NCI-H187 treated with DMSO at 0.1 percent for 48 hours (cell line): ENCODE results near the gene LYAR.
A peak's percentile ranks its signal among the peaks of the same experiment; 100 is the strongest.

Experiments
- DNase-seq: peaks from one replicate; lab custom pipeline; 2025; lab: John Stamatoyannopoulos, UW

LYAR gene, protein sequence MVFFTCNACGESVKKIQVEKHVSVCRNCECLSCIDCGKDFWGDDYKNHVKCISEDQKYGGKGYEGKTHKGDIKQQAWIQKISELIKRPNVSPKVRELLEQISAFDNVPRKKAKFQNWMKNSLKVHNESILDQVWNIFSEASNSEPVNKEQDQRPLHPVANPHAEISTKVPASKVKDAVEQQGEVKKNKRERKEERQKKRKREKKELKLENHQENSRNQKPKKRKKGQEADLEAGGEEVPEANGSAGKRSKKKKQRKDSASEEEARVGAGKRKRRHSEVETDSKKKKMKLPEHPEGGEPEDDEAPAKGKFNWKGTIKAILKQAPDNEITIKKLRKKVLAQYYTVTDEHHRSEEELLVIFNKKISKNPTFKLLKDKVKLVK

GRCh38 chr4:4289941-4290850 lies at the start of gene LYAR, which contains the start of gene ZBTB49:
TSS of gene LYAR (minus strand) at chr4:4290154. CDS start at chr4:4283742, 6,412 bp downstream.
TSS of gene ZBTB49 (plus strand) at chr4:4290251. CDS start at chr4:4299946, 9,695 bp downstream.
- DNase-seq: peak; percentile 31

DNA sequence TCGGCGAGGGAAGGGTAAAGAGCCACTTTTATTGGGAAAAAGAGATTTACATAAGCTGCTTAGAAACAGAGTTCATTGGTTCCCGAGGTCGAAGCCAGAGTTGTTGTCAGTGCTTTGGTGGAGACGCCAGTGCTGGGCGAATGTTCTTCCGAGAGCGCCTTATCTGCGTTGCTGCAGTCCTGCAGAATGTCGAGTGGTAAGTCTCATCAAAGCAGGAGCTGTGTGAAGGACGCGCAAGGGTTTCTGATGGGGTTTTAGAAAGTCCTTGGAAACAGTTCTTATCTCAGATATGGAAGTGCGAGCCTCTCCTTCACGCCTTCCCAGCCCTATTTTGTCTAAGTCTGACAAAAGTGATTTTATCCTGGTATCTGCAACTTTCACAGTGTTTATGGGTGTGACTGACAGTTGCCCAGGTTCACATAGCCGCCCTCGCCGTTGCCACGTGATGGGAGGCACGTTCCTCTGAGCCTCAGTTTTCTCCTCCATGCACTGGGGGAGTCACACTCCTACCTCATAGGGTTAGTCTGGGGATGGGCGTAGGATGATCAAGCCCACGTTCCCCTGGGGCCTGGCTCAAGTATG lies 49.6 kb upstream of the LYAR start:
- DNase-seq: no peak

- DNase-seq: no peak
Measured at GRCh38 chr4:4338210-4339001, 48.5 kb upstream of the LYAR start.

DNA sequence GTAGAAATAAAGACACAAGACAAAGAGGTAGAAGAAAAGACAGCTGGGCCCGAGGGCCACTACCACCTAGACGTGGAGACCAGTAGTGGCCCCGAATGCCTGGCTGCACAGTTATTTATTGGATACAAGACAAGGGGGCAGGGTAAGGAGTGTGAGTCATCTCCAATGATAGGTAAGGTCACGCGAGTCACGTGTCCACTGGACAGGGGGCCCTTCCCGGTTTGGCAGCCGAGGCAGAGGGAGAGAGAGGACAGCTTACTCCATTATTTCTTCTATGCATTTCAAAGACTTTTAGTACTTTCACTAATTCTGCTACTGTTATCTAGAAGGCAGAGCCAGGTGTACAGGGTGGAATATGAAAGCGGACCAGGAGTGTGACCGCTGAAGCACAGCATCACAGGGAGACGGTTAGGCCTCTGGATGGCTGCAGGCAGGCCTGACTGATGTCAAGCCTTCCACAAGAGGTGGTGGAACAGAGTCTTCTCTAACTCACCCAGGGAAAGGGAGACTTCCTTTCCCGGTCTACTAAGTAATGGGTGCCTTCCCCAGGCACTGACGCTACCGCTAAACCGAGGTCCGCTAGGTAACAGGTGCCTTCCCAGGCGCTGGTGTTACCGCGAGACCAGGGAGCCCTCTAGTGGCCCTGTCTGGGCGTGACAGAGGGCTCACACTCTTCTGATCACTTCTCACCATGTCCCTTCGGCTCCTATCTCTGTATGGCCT lies 45.0 kb upstream of the LYAR start:
- no peak for DNase-seq

DNA sequence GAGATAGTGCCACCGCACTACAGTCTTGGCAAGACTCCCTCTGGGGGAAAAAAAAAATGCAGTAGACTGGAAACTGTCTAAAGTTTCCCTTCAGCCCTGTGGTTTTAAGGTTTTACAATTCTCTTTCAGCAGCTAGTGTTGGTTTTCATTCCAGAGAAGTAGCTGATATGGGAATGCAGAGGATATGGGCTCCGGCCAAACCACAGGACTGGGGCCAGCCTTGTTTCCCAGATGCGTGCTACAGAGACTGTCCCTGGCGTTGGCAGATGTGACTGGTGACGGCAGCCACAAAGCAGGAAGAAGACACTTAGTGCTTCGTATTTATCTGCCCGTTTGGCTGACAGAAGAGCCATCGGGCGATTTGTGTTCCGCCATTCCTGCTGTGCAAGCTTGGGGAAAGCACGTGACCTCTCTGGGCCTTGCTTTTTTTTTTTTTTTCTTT lies 43.3 kb upstream of the LYAR start:
- no peak for DNase-seq

- no peak for DNase-seq
Measured at GRCh38 chr4:4332529-4332928, 42.6 kb upstream of the LYAR start.

GRCh38 chr4:4330794-4331193 lies 40.8 kb upstream of the LYAR start:
- no peak for DNase-seq

GRCh38 chr4:4329496-4329895 lies 39.5 kb upstream of the LYAR start:
- no peak for DNase-seq

GRCh38 chr4:4328840-4329239 lies 38.9 kb upstream of the LYAR start:
- no peak for DNase-seq

DNA sequence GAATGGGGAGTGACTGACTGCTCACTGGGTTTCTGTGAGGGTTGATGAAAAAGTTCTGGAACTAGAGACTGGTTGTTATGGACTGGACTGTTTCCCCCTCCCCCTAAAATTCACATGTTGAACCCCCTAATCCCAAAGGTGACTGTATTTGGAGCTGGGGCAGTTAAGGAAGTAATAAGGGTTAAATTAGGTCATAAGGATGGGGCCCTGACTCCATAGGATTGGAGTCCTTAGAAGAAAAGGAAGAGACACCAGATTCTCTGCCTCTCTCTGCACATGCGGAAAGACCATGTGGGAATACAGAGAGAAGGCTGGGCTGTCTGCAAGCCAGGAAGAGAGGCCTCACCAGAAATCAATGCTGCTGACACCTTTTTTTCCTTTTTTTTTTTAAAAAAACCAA lies 38.3 kb upstream of the LYAR start:
- DNase-seq: no peak

GRCh38 chr4:4327652-4328121 lies 37.7 kb upstream of the LYAR start:
- no peak for DNase-seq

DNA sequence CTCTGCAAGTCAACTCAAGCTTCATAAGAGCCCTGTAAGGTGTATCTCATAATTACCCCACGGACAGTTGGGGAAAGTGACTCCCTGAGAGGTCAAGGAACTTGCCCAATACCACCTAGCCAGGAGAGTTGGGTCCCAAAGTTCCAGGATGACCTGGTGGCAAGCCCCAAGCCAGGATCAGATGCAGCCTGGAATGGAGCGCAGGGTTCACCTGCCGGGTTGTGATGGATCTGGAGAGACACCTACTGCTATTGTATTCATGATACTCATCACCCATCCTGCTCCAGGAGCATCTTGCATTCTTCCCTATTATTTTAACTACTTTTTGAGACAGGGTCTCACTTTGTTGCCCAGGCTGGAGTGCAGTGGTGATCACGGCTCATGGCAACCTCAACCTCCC lies 36.2 kb upstream of the LYAR start:
- no peak for DNase-seq

- no peak for DNase-seq
Measured at GRCh38 chr4:4325321-4325720, 35.4 kb upstream of the LYAR start.

DNA sequence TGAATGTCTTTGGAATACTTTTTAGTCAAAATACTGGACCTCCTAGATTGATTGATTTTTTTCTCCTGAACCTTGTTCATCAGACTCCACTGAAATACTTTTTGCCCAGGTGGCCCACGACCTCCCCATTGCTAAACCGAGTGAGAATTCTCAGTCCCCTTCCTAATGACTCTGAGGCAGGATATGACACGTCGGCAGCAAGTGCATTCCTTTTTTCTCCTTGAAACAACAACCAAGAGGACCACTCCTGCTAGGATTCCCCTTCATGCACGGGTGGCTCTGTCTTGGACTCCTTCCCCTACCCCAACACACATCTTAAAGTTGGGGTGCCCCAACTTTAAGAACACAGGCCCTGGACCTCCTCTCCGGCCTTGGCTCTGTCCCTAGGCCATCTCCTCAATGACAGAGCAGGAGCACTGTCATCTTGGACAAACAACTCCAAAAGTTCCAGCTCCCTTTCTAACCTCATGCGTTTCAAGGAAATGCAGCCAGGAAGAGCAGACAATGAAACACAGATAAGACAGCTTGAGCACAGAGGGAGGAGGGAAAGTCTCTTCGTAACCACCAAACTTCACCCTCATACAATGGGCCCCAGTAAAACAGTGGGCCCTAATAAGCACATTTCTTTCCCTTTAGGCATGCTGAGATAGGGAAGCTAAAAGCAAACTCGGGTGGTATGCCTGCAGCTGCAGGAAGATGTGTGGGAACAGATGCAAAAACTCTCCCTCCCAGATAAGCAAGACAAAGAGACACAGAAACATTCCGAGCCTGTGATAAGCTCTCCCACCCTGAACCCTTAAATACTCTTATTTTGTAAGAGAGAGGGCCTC lies 34.0 kb upstream of the LYAR start:
- no peak for DNase-seq

GRCh38 chr4:4321951-4322688 lies 32.2 kb upstream of the LYAR start:
- DNase-seq: no peak

GRCh38 chr4:4320951-4321714 lies 31.2 kb upstream of the LYAR start:
- DNase-seq: no peak

DNA sequence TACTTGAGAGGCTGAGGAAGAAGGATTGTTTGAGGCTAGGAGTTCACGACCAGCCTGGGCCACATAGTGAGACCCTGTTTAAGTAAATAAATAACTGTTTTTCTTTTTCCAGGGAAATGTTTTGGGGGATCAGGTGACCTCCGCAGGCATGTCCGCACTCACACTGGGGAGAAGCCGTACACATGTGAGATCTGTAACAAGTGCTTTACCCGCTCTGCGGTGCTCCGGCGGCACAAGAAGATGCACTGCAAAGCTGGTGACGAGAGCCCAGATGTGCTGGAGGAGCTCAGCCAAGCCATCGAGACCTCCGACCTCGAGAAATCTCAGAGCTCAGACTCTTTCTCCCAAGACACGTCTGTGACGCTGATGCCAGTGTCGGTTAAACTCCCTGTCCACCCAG lies 30.6 kb upstream of the LYAR start:
- DNase-seq: no peak

DNA sequence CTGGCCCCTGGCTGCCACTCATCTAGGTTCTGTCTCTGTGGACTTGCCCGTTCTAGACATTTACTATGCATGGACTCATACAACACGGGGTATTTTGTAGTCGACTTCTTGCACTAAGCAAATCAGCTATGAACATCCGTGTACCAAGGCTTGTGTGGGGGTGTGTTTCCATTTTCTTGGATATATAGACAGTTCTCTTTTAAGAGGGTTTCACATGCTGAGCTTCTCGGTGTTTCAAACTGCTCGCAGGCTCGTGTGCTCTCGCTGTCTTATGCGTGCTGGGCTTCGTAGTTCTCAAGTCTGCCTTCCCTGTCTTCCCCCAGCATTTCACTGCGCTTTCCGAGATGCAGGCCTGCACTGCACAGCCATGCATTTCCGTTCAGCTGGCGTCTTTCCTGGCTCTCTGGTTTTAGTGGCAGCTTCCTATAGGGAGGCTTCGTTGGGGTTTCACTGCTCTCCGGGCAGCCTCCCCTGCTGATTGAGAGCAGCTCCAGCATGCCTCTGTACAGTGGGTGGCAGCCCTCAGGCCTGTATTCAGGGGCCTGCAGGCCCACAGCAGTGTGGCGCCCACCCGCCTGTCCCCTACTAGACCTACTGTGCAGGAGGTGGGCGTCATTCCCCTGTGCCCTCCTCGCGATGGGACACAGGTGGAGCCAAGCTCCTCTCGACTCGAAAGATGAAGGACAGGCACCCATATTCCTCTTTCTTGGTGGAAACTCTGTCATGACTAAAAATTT lies 27.7 kb upstream of the LYAR start:
- DNase-seq: no peak
